Ascending aorta (tissue), 2 donors: ENCODE measurements around the gene IRX4. TPM values are rescaled to one million over a fixed set of nuclear protein-coding genes. Genes with fewer than 3 reads are reported as not detected.

Experiments
- DNase-seq, 2 donors: peaks; one replicate each; pipeline ENCODE4 v3.0.0-alpha.2; 2019; ENCODE audit warnings: low spot score in 2 of 2
- H3K27ac ChIP-seq, 2 donors: fragments of 200-600 bp; sonication (generic); one replicate each; pipeline ENCODE4 v1.5.1; 2016 to 2017; ENCODE audit warnings: mild to moderate bottlenecking in 1 of 2
- H3K27me3 ChIP-seq: fragments of 200-600 bp; sonication (generic); one replicate; pipeline ENCODE4 v1.5.1; 2017
- H3K36me3 ChIP-seq, 2 donors: fragments of 200-600 bp; sonication (generic); one replicate each; pipeline ENCODE4 v1.5.1; 2016
- H3K4me1 ChIP-seq, 2 donors: fragments of 200-600 bp; sonication (generic); one replicate each; pipeline ENCODE4 v1.5.1; 2016 to 2017; ENCODE audit warnings: mild to moderate bottlenecking in 1 of 2
- H3K4me3 ChIP-seq, 2 donors: fragments of 200-600 bp; sonication (generic); one replicate each; pipeline ENCODE4 v1.5.1; 2016 to 2017; ENCODE audit warnings: mild to moderate bottlenecking in 1 of 2
- H3K9me3 ChIP-seq, 2 donors: fragments of 200-600 bp; sonication (generic); one replicate each; pipeline ENCODE4 v1.5.1; 2016
- intact Hi-C: fragments of 100-400 bp; cut with DNase I; formaldehyde crosslinking; loops from one replicate; pipeline ENCODE4 v1.15.1; 2023
- total RNA-seq: library from RNA; depleted of rRNA; stranded (reverse); fragments of >200 nt; gene quantifications from one replicate; pipeline ENCODE4 v1.1.0, GENCODE V29; 2016
- TF ChIP-seq, protein P1 (sequence below), 3 experiments: fragments of 200-600 bp in 2 of 3; fragments of 450-650 bp in 1 of 3; sonication (generic) in 2 of 3; IDR thresholded peaks; one replicate each; pipeline ENCODE4 v1.5.1; 2016 to 2019; ENCODE audit warnings: antibody characterized with exemption in 3 of 3, mild to moderate bottlenecking in 1 of 3, moderate library complexity in 1 of 3

IRX4 gene
- total RNA-seq, 1 donor from 2014 or later = not detected

DNA sequence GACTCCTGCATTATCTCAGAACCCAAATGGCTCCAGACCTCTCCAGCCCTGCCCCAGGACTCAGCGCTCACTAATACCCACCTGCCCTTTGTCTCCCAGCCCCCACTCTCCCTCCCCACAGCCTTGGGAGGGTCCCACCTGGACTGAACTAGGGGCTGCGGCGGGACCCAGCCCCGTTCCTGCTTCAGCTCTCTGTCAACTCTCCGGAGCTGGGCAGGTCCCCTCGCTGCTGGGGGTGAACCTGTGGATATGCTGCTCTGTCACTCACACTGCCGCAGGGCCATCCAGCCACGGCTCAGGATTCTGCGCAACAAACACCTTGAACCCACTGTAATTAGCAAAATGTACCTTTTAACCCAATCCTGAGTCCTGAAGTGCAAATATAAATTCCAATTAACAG is 44.7 kb downstream of the IRX4 start:
- no peak overlapping the region for H3K27ac ChIP-seq
- no peaks in the 10 kb centered on the region for H3K36me3 ChIP-seq
- TF ChIP-seq, protein P1, sequence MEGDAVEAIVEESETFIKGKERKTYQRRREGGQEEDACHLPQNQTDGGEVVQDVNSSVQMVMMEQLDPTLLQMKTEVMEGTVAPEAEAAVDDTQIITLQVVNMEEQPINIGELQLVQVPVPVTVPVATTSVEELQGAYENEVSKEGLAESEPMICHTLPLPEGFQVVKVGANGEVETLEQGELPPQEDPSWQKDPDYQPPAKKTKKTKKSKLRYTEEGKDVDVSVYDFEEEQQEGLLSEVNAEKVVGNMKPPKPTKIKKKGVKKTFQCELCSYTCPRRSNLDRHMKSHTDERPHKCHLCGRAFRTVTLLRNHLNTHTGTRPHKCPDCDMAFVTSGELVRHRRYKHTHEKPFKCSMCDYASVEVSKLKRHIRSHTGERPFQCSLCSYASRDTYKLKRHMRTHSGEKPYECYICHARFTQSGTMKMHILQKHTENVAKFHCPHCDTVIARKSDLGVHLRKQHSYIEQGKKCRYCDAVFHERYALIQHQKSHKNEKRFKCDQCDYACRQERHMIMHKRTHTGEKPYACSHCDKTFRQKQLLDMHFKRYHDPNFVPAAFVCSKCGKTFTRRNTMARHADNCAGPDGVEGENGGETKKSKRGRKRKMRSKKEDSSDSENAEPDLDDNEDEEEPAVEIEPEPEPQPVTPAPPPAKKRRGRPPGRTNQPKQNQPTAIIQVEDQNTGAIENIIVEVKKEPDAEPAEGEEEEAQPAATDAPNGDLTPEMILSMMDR (IDR thresholded peaks at IDR 0.05) = no peak
- intact Hi-C loops = no loop called here
- H3K27me3 ChIP-seq = no peaks in the 10 kb centered on the region
- no peaks in the 10 kb centered on the region for H3K9me3 ChIP-seq
- H3K4me3 ChIP-seq = no peak overlapping the region
- no peak for DNase-seq
- H3K4me1 ChIP-seq = no peaks in the 10 kb centered on the region

- H3K27me3 ChIP-seq = no peaks in the 10 kb centered on the region
- no peaks in the 10 kb centered on the region for H3K9me3 ChIP-seq
- TF ChIP-seq, protein P1 (IDR thresholded peaks at IDR 0.05) = no peak
- no peaks in the 10 kb centered on the region for H3K4me1 ChIP-seq
- no peaks in the 10 kb centered on the region for H3K36me3 ChIP-seq
- H3K27ac ChIP-seq = no peak overlapping the region
- H3K4me3 ChIP-seq = no peak overlapping the region
- DNase-seq = no peak
- intact Hi-C loops = no loop called here
Observed at GRCh38 chr5:1836891-1837880, 45.5 kb downstream of the IRX4 start.

DNA sequence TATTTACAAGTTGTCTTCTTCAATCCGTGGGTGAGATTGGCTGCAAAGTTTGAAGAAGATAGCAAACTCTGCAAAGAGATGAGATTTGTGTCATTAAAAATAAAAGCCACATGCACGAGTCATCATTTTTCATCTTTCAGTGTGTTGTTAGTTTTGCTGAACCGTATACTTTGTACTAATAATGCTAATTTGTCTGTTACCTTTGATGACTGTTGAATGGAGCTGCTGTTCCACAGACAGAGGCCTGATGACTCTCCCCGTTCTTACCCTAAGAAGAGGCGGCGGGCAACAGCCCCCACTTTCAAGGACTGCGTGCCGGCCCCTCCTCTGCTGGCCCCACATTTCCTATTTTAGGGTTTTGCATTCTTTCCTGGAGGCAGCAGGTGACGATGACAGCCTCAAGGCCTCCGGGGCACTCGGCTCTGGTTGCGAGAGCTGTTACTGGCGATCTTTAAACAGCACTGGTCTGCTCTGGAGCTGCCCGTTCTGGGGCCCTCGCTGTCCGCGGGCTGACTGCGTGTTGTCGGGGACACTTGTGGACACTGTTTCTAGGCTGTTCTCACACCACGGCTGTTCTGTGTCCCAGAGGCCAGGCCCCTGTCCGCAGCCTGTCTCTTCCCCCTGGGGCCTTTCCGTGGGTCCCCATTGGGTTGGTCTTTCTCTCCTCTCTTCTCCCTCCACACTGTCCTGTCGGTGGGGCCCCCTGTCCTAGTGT is 46.4 kb downstream of the IRX4 start:
- Histone ChIP-seq H3K4me1 (no peaks in the 10 kb centered on the region), H3K27me3 (no peaks in the 10 kb centered on the region), H3K27ac (no peak overlapping the region), H3K9me3 (no peaks in the 10 kb centered on the region), H3K36me3 (no peaks in the 10 kb centered on the region), H3K4me3 (no peak overlapping the region)
- TF ChIP-seq, protein P1 (IDR thresholded peaks at IDR 0.05) = no peak
- intact Hi-C loops = no loop called here
- no peak for DNase-seq

DNA sequence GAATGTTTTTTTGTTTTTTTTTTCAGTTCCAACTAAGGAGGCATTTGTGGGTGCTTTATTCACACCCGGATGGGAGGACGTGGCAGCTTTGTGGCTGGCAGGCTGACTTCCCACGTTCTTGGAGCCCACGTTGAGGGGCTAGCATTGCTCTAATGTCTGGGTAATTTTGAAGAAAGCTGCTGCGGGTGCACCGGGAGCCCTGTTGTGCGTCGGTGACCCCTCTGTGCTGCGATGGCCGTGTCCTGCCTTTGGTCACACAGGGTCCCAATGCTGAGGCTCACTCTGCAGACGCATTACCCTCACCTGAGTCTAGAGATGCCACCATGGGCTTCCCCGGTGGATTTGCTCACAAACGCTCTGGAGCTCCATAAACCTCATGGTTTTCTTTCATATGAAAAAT is 47.3 kb downstream of the IRX4 start:
- no peaks in the 10 kb centered on the region for H3K27me3 ChIP-seq
- no peak for DNase-seq
- intact Hi-C loops = no loop called here

DNA sequence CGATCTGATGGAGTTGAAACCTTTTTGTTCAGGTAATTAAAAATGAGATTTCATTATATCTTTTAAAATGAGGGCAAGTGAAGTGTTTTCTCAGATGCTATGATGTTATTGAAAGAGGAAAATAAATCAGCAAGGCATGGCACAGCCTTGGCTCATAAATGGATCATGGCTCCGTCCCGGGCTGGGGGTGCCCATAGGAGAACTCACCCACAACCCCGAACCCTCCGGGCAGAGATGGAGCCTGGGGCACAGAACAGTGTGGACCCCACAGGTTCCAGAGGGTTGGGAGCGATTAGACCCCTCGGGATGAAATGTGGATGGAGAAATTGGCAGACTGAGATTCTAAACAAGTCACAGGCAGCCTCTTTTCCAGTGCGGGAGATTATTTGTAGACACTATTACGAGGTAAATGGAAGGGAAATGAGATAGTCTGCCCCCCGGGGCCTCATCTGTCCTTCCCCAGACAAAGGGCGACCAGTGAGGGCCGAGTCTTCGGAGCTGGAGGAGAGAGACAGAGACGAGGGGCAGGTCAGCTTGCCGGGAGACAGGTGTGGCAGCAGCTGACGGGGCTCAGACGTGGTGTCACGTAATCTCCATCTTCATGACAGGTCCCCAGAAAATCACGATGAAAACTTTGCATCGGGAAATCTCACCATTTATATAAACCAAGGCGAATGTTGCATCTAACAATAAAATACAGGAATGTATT is 47.9 kb downstream of the IRX4 start:
- H3K4me1 ChIP-seq = no peaks in the 10 kb centered on the region
- TF ChIP-seq, protein P1 (IDR thresholded peaks at IDR 0.05) = no peak
- DNase-seq = no peak
- intact Hi-C loops = no loop called here
- H3K9me3 ChIP-seq = no peaks in the 10 kb centered on the region
- H3K27ac ChIP-seq = no peak overlapping the region
- no peak overlapping the region for H3K4me3 ChIP-seq
- no peaks in the 10 kb centered on the region for H3K27me3 ChIP-seq
- H3K36me3 ChIP-seq = no peaks in the 10 kb centered on the region

More for the DNA sequence above, 47.3 kb downstream of the IRX4 start:
- Histone ChIP-seq H3K9me3 (no peaks in the 10 kb centered on the region), H3K36me3 (no peaks in the 10 kb centered on the region), H3K4me1 (no peaks in the 10 kb centered on the region), H3K27ac (no peak overlapping the region), H3K4me3 (no peak overlapping the region)
- TF ChIP-seq, protein P1 (IDR thresholded peaks at IDR 0.05) = no peak
